ENCODE data around the gene ZFP36L2. TPM values are rescaled to one million over a fixed set of nuclear protein-coding genes. Genes with fewer than 3 reads are reported as not detected.

ZFP36L2 gene
- total and polyA plus RNA-seq, 9 of the 15 experiments (the other 6 are each of a cell fraction or from before 2014, with no cell fraction given), result 4.1 to 60.6 (median 20.3) TPM

- no peak for TF ChIP-seq ZNF780A (CRISPR knock-in tag; IDR thresholded peaks at IDR 0.05)
- no peak for TF ChIP-seq KAT8 (IDR thresholded peaks at IDR 0.05; ENCODE audit: low read depth)
- no peak for TF ChIP-seq NCOA6 (IDR thresholded peaks at IDR 0.05)
- no peak for TF ChIP-seq ZNF232 (CRISPR knock-in tag; IDR thresholded peaks at IDR 0.05)
- TF ChIP-seq ZNF212 (CRISPR knock-in tag; IDR thresholded peaks at IDR 0.05), result no peak
- TF ChIP-seq ZNF639 (CRISPR knock-in tag; conservative IDR thresholded peaks at IDR 0.05 in 1 of 2, IDR thresholded peaks at IDR 0.05 in 1 of 2), result no peak
- no peak for TF ChIP-seq POLR2H (tag; IDR thresholded peaks at IDR 0.05; ENCODE audit: low read depth)
- TF ChIP-seq ZNF253 (CRISPR knock-in tag; conservative IDR thresholded peaks at IDR 0.05), result no peak
- no peak for TF ChIP-seq KLF10 (CRISPR knock-in tag; IDR thresholded peaks at IDR 0.05)
- 0 out of 2 replicates have a peak, but pooled peaks have one; percentile 19 for TF ChIP-seq NR2C1 (IDR thresholded peaks at IDR 0.05)
- no peak for TF ChIP-seq NR2C1 (tag; IDR thresholded peaks at IDR 0.05)
- no peak for TF ChIP-seq CCNT2 (IDR thresholded peaks at IDR 0.05; ENCODE audit: borderline replicate concordance, extremely low read depth, insufficient read length, low read depth, low read length)
- no peak for TF ChIP-seq ZNF398 (CRISPR knock-in tag; IDR thresholded peaks at IDR 0.05)
- TF ChIP-seq TFAP4 (CRISPR knock-in tag; IDR thresholded peaks at IDR 0.05; ENCODE audit: borderline replicate concordance), result 0 out of 2 replicates have a peak, but pooled peaks have one; percentile 25
- TF ChIP-seq ZNF347 (CRISPR knock-in tag; IDR thresholded peaks at IDR 0.05; ENCODE audit: low read depth), result no peak
- no peak for TF ChIP-seq L3MBTL2 (IDR thresholded peaks at IDR 0.05)
- TF ChIP-seq PHF21A (IDR thresholded peaks at IDR 0.05; ENCODE audit: borderline replicate concordance, low read depth), result no peak
These were observed 33.4 kb downstream of the ZFP36L2 start (continued) for GRCh38 chr2:43192744-43193651.

Measured in K562 (cell line).